ENCODE measurements around the gene NPAS3.

DNA sequence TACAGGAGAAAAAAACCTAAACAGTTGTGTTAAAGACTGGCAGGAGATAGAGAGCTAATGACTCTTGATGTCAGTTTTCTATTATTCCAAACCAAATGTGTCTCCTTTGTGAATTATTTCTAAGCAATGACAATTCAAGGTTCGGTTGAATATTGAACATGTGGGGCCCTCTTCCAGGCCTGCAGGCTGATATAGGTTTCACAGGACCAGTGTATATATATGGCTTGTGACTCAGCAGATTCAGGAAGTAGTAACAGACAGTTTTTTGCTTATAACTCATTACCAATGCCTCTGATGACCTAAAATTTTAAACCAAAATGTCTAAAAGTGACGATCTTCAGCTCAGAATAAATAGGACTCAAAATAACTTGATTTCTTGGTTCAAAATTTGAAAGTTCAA lies 33.7 kb upstream of the NPAS3 start:
- TF ChIP-seq, protein P1, sequence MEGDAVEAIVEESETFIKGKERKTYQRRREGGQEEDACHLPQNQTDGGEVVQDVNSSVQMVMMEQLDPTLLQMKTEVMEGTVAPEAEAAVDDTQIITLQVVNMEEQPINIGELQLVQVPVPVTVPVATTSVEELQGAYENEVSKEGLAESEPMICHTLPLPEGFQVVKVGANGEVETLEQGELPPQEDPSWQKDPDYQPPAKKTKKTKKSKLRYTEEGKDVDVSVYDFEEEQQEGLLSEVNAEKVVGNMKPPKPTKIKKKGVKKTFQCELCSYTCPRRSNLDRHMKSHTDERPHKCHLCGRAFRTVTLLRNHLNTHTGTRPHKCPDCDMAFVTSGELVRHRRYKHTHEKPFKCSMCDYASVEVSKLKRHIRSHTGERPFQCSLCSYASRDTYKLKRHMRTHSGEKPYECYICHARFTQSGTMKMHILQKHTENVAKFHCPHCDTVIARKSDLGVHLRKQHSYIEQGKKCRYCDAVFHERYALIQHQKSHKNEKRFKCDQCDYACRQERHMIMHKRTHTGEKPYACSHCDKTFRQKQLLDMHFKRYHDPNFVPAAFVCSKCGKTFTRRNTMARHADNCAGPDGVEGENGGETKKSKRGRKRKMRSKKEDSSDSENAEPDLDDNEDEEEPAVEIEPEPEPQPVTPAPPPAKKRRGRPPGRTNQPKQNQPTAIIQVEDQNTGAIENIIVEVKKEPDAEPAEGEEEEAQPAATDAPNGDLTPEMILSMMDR (IDR thresholded peaks at IDR 0.05): no peak
- TF ChIP-seq POLR2A (IDR thresholded peaks at IDR 0.05): no peak

Measured in uterus (tissue), 2 donors.